Peyer's patch (tissue), 4 donors: ENCODE data around the gene MAP7D3. TPM values are rescaled to one million over a fixed set of nuclear protein-coding genes. Genes with fewer than 3 reads are reported as not detected.

ENCODE experiments used
- DNase-seq, 3 donors: peaks; one replicate each; pipeline ENCODE4 v3.0.0-alpha.2; 2017 to 2019
- H3K27ac ChIP-seq, 4 donors: fragments of 200-600 bp; sonication (generic); one replicate each; pipeline ENCODE4 v1.5.1; 2016 to 2019
- H3K27me3 ChIP-seq, 2 donors: fragments of 200-600 bp; sonication (generic); one replicate each; pipeline ENCODE4 v1.5.1; 2019
- H3K36me3 ChIP-seq, 3 donors: fragments of 200-600 bp; sonication (generic); one replicate each; pipeline ENCODE4 v1.5.1; 2016 to 2019
- H3K4me1 ChIP-seq, 4 donors: fragments of 200-600 bp; sonication (generic); one replicate each; pipeline ENCODE4 v1.5.1; 2016 to 2019
- H3K4me3 ChIP-seq, 4 donors: fragments of 200-600 bp; sonication (generic); 1 replicate in 3 of 4; 2 replicates in 1 of 4; pipeline ENCODE4 v1.5.1; 2016 to 2019; ENCODE audit warnings: mild to moderate bottlenecking in 1 of 4
- H3K9me3 ChIP-seq, 4 donors: fragments of 200-600 bp; sonication (generic); one replicate each; pipeline ENCODE4 v1.5.1; 2016 to 2019; ENCODE audit warnings: mild to moderate bottlenecking in 1 of 4
- CTCF ChIP-seq, 6 experiments: fragments of 450-650 bp in 4 of 6; fragments of 200-600 bp in 2 of 6; sonication (generic) in 1 of 6; IDR thresholded peaks; one replicate each; pipeline ENCODE4 v1.5.1; 2017 to 2019; ENCODE audit warnings: antibody characterized with exemption in 6 of 6, mild to moderate bottlenecking in 3 of 6, moderate library complexity in 1 of 6
- POLR2A ChIP-seq, 2 donors: fragments of 450-650 bp; IDR thresholded peaks; one replicate each; pipeline ENCODE4 v1.5.1; 2017; ENCODE audit warnings: antibody characterized with exemption in 2 of 2, mild to moderate bottlenecking in 2 of 2, moderate library complexity in 2 of 2
- total RNA-seq, 4 donors: library from RNA; depleted of rRNA; stranded (reverse); fragments of >200 nt; gene quantifications; one replicate each; pipeline ENCODE4 v1.1.0, GENCODE V29; 2016

MAP7D3 gene
- total RNA-seq, 4 donors from 2014 or later: 1.6 to 18.2 (median 4.7) TPM

GRCh38 chrX:136196691-136197155, 54.5 kb downstream of the MAP7D3 start:
- no peak for TF ChIP-seq POLR2A (IDR thresholded peaks at IDR 0.05)
- no peak for TF ChIP-seq CTCF (IDR thresholded peaks at IDR 0.05)
- DNase-seq: no peak
- peak overlapping the region in 2 of 4 donors; percentile 45 to 75 for H3K27ac ChIP-seq

GRCh38 chrX:136195247-136195646, 56.0 kb downstream of the MAP7D3 start:
- TF ChIP-seq POLR2A (IDR thresholded peaks at IDR 0.05): no peak
- TF ChIP-seq CTCF (IDR thresholded peaks at IDR 0.05): no peak
- no peaks in the 10 kb centered on the region for H3K27me3 ChIP-seq
- H3K4me1 ChIP-seq: peaks cover 0 to 19% (median 0%) of the 10 kb centered on the region in 4 donors
- no peaks in the 10 kb centered on the region for H3K9me3 ChIP-seq
- H3K4me3 ChIP-seq: no peak overlapping the region
- H3K36me3 ChIP-seq: no peaks in the 10 kb centered on the region
- H3K27ac ChIP-seq: peak overlapping the region in 1 of 4 donors; percentile 75
- DNase-seq: no peak

More at GRCh38 chrX:136196691-136197155, 54.5 kb downstream of the MAP7D3 start:
- Histone ChIP-seq H3K27me3 (no peaks in the 10 kb centered on the region), H3K9me3 (no peaks in the 10 kb centered on the region), H3K4me3 (no peak overlapping the region), H3K4me1 (peaks cover 0 to 12% (median 0%) of the 10 kb centered on the region in 4 donors), H3K36me3 (no peaks in the 10 kb centered on the region)

GRCh38 chrX:136194536-136194935, 56.7 kb downstream of the MAP7D3 start:
- no peak overlapping the region for H3K4me3 ChIP-seq
- H3K36me3 ChIP-seq: no peaks in the 10 kb centered on the region
- no peak for DNase-seq
- H3K4me1 ChIP-seq: peaks cover 0 to 19% (median 0%) of the 10 kb centered on the region in 4 donors
- no peaks in the 10 kb centered on the region for H3K9me3 ChIP-seq
- H3K27me3 ChIP-seq: no peaks in the 10 kb centered on the region
- no peak for TF ChIP-seq POLR2A (IDR thresholded peaks at IDR 0.05)
- TF ChIP-seq CTCF (IDR thresholded peaks at IDR 0.05): no peak
- H3K27ac ChIP-seq: peak overlapping the region in 2 of 4 donors; percentile 18 to 75

GRCh38 chrX:136193771-136194170, 57.4 kb downstream of the MAP7D3 start:
- no peaks in the 10 kb centered on the region for H3K27me3 ChIP-seq
- no peaks in the 10 kb centered on the region for H3K9me3 ChIP-seq
- peak in 2 of 3 donors; percentile 59 to 70 for DNase-seq
- no peaks in the 10 kb centered on the region for H3K36me3 ChIP-seq
- peak overlapping the region in 2 of 4 donors; percentile 18 to 45 for H3K27ac ChIP-seq
- peaks cover 0 to 19% (median 0%) of the 10 kb centered on the region in 4 donors for H3K4me1 ChIP-seq
- H3K4me3 ChIP-seq: no peak overlapping the region
- TF ChIP-seq CTCF (IDR thresholded peaks at IDR 0.05) (no peak), POLR2A (IDR thresholded peaks at IDR 0.05) (no peak)

- H3K27me3 ChIP-seq: no peaks in the 10 kb centered on the region
Measured at GRCh38 chrX:136192839-136193414, 58.3 kb downstream of the MAP7D3 start.

More at GRCh38 chrX:136192839-136193414, 58.3 kb downstream of the MAP7D3 start:
- DNase-seq: no peak
- Histone ChIP-seq H3K36me3 (no peaks in the 10 kb centered on the region), H3K4me3 (no peak overlapping the region), H3K9me3 (no peaks in the 10 kb centered on the region), H3K27ac (peak overlapping the region in 2 of 4 donors; percentile 27 to 52), H3K4me1 (peaks cover 0 to 19% (median 0%) of the 10 kb centered on the region in 4 donors)
- TF ChIP-seq CTCF (IDR thresholded peaks at IDR 0.05) (no peak), POLR2A (IDR thresholded peaks at IDR 0.05) (no peak)
